Esophagus squamous epithelium (tissue), 5 donors: ENCODE data around the gene CDH20. TPM values are rescaled to one million over a fixed set of nuclear protein-coding genes. Genes with fewer than 3 reads are reported as not detected.

Experiments
- DNase-seq: peaks from one replicate; lab custom pipeline; 2025; lab: John Stamatoyannopoulos, UW
- H3K27ac ChIP-seq, 4 donors: fragments of 200-600 bp; sonication (generic); one replicate each; pipeline ENCODE4 v1.5.1; 2016 to 2019; ENCODE audit warnings: mild to moderate bottlenecking in 1 of 4
- H3K27me3 ChIP-seq, 4 donors: fragments of 200-600 bp; sonication (generic); 1 replicate in 3 of 4; 2 replicates in 1 of 4; pipeline versions ENCODE4 v1.5.1 to v1.6.0; 2017 to 2021; ENCODE audit warnings: antibody characterized with exemption in 1 of 4
- H3K36me3 ChIP-seq, 3 donors: fragments of 200-600 bp; sonication (generic); one replicate each; pipeline ENCODE4 v1.5.1; 2016 to 2019
- H3K4me1 ChIP-seq, 3 donors: fragments of 200-600 bp; sonication (generic); one replicate each; pipeline ENCODE4 v1.5.1; 2017 to 2019
- H3K4me3 ChIP-seq, 4 donors: fragments of 200-600 bp; sonication (generic); 1 replicate in 3 of 4; 2 replicates in 1 of 4; pipeline ENCODE4 v1.5.1; 2016 to 2019; ENCODE audit warnings: mild to moderate bottlenecking in 2 of 4, moderate library complexity in 1 of 4
- H3K9me3 ChIP-seq, 3 donors: fragments of 200-600 bp; sonication (generic); one replicate each; pipeline ENCODE4 v1.5.1; 2016 to 2019
- CTCF ChIP-seq, 6 experiments: fragments of 450-650 bp in 4 of 6; fragments of 200-600 bp in 2 of 6; sonication (generic) in 2 of 6; IDR thresholded peaks; one replicate each; pipeline ENCODE4 v1.5.1; 2016 to 2019; ENCODE audit warnings: antibody characterized with exemption in 6 of 6, mild to moderate bottlenecking in 4 of 6, moderate library complexity in 4 of 6
- POLR2A ChIP-seq, 4 donors: fragments of 450-650 bp; IDR thresholded peaks; one replicate each; pipeline ENCODE4 v1.6.1; 2017; ENCODE audit warnings: antibody characterized with exemption in 4 of 4, mild to moderate bottlenecking in 4 of 4, moderate library complexity in 3 of 4
- WGBS, 2 donors: methylation state at CpG; one replicate each; pipeline ENCODE4 v1.1.5; 2018; 5-methylcytosine and 5-hydroxymethylcytosine counted together
- intact Hi-C: fragments of 100-400 bp; cut with DNase I; formaldehyde crosslinking; loops from one replicate; pipeline ENCODE4 v1.15.0; 2022
- total RNA-seq, 4 donors: library from RNA; depleted of rRNA; stranded (reverse); fragments of >200 nt; gene quantifications; one replicate each; pipeline ENCODE4 v1.1.0, GENCODE V29; 2016
- donor health status: DM: yes; HTN: yes; CAD: no.

Gene CDH20
- total RNA-seq, 4 donors from 2014 or later, result 0.23 to 3.4 TPM; not detected in 2

- 48 to 66% methylated on average over 4 of the region's 4 CpGs for WGBS, 2 donors
- TF ChIP-seq POLR2A (IDR thresholded peaks at IDR 0.05), result no peak
- no peak for TF ChIP-seq CTCF (IDR thresholded peaks at IDR 0.05)
Measured at GRCh38 chr18:61292280-61293035, 40.8 kb upstream of the CDH20 start.

DNA sequence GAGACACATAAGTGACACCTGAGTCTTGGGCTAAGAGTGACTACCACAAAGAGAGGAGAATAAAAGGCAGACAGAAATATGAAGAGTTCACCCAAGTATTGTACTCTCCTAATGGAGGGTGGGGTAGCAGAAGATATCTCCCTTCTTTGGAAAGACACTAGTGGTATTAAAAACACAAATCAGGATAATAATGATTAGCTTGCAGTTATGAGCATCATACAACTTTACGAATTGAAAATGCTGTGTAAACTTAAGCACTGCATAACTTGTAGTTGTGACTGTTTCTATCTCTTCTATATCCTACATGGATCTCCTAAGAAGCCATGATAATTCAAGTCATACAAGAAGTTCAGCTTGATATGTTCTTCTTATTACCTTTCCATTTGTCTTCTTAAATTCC is 38.1 kb upstream of the CDH20 start:
- Histone ChIP-seq H3K4me3 (no peak overlapping the region), H3K36me3 (no peaks in the 10 kb centered on the region), H3K27ac (no peak overlapping the region), H3K4me1 (no peaks in the 10 kb centered on the region), H3K9me3 (no peaks in the 10 kb centered on the region), H3K27me3 (no peaks in the 10 kb centered on the region)
- no peak for DNase-seq
- intact Hi-C loops, result no loop called here
- WGBS, 2 donors, result 88% methylated on average over 1 of the region's 1 CpG
- TF ChIP-seq CTCF (IDR thresholded peaks at IDR 0.05) (no peak), POLR2A (IDR thresholded peaks at IDR 0.05) (no peak)

More at GRCh38 chr18:61292280-61293035, 40.8 kb upstream of the CDH20 start:
- H3K36me3 ChIP-seq, result no peaks in the 10 kb centered on the region
- DNase-seq, result no peak
- no peak overlapping the region for H3K27ac ChIP-seq
- no peaks in the 10 kb centered on the region for H3K27me3 ChIP-seq
- no peak overlapping the region for H3K4me3 ChIP-seq
- H3K4me1 ChIP-seq, result no peaks in the 10 kb centered on the region
- H3K9me3 ChIP-seq, result no peaks in the 10 kb centered on the region
- intact Hi-C loops, result no loop called here

GRCh38 chr18:61308004-61308403 is 25.2 kb upstream of the CDH20 start:
- 67% methylated on average over 3 of the region's 3 CpGs for WGBS, 2 donors
- Histone ChIP-seq H3K27me3 (no peaks in the 10 kb centered on the region), H3K36me3 (no peaks in the 10 kb centered on the region), H3K4me1 (no peaks in the 10 kb centered on the region), H3K4me3 (no peak overlapping the region), H3K27ac (no peak overlapping the region), H3K9me3 (no peaks in the 10 kb centered on the region)
- TF ChIP-seq POLR2A (IDR thresholded peaks at IDR 0.05) (no peak), CTCF (IDR thresholded peaks at IDR 0.05) (no peak)
- intact Hi-C loops, result no loop called here
- no peak for DNase-seq

GRCh38 chr18:61308795-61309393 is 24.3 kb upstream of the CDH20 start:
- H3K4me3 ChIP-seq, result no peak overlapping the region
- H3K36me3 ChIP-seq, result no peaks in the 10 kb centered on the region
- no peak overlapping the region for H3K27ac ChIP-seq
- no peaks in the 10 kb centered on the region for H3K27me3 ChIP-seq
- no peak for TF ChIP-seq POLR2A (IDR thresholded peaks at IDR 0.05)
- no peaks in the 10 kb centered on the region for H3K4me1 ChIP-seq
- no peak for DNase-seq
- H3K9me3 ChIP-seq, result no peaks in the 10 kb centered on the region
- 81 to 90% methylated on average over 8 to 9 of the region's 11 CpGs for WGBS, 2 donors
- intact Hi-C loops, result no loop called here

GRCh38 chr18:61322265-61322873 is 10.9 kb upstream of the CDH20 start:
- intact Hi-C loops, result no loop called here
- DNase-seq, result no peak
- TF ChIP-seq CTCF (IDR thresholded peaks at IDR 0.05) (peak in 4 of 6 experiments; percentile 20 to 45 (median 30)), POLR2A (IDR thresholded peaks at IDR 0.05) (no peak)

More at GRCh38 chr18:61322265-61322873, 10.9 kb upstream of the CDH20 start:
- Histone ChIP-seq H3K4me1 (no peaks in the 10 kb centered on the region), H3K36me3 (no peaks in the 10 kb centered on the region), H3K4me3 (no peak overlapping the region), H3K27ac (no peak overlapping the region), H3K9me3 (peaks cover 0 to 12% (median 0%) of the 10 kb centered on the region in 3 donors), H3K27me3 (no peaks in the 10 kb centered on the region)
- WGBS, 2 donors, result 21 to 25% methylated on average over 9 of the region's 9 CpGs
